ENCODE data around the gene UBE3C.
"Not testable (repeated sequence)": the region's sequence is repeated elsewhere in the genome, so short reads cannot be mapped to it uniquely, and the experiment has no call there.

The UBE3C gene

DNA sequence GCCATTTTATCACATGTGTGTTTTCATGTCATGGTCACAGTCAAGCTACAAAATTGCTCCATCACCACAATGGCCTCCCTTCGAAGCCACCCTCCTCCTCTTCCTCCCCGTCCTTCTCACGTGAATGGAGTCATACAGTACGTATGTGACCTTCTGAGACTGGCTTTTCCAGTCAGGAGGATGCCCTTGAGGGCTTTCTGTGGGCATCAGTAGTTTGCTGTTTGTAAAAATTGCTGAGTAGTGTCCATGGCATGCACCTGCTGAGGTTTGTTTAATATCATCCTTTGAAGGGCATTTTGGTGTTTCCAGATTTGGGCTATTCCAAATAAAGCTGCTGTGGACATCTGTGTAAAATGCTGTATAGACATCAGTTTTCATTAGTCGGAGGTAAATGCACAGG lies 5.9 kb upstream of the UBE3C start:
- no peak for DNase-seq

DNA sequence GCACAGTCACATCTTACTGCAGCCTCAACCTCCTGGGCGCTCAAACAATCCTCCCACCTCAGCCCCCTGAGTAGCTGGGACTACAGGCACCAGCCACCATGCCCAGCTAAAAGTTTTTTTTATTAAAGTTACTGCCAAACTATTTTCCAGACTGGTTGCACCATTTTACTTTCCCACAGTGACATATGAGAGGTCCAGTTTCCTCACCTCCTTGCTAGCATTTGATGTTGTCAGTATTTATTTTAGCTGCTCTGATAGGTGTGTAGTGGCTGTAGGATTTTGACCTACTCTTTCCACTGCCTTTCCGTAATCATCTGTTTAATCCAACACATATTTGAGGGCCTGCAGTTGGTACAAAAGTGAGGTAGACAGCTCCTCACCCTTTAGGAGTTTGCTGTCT lies 5.4 kb upstream of the UBE3C start:
- no peak for DNase-seq

DNA sequence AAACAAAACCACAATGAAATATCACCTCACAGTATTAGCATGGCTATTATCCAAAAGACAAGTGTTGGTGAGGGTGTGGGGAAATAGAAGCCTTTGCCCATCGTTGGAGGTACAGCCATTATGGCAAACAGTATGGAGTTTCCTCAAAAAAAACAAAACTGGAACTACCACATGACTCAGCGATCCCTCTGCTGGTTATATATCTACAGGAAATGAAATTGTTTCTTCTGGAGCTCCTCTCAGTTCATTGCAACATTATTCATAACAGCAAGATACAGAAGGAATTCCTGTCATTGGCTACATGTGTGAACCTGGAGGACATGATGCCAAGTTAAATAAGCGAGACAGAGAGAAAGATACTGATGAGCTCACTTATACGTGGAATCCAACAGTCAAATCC lies 2.4 kb upstream of the UBE3C start:
- DNase-seq, result peak in 1 of 2 donors; percentile 75

GRCh38 chr7:157138101-157138423 lies 664 bp upstream of the UBE3C start:
- no peak for DNase-seq

GRCh38 chr7:157139111-157139809 lies 534 bp downstream of the UBE3C start:
- DNase-seq, result peak in 1 of 2 donors; percentile 62

DNA sequence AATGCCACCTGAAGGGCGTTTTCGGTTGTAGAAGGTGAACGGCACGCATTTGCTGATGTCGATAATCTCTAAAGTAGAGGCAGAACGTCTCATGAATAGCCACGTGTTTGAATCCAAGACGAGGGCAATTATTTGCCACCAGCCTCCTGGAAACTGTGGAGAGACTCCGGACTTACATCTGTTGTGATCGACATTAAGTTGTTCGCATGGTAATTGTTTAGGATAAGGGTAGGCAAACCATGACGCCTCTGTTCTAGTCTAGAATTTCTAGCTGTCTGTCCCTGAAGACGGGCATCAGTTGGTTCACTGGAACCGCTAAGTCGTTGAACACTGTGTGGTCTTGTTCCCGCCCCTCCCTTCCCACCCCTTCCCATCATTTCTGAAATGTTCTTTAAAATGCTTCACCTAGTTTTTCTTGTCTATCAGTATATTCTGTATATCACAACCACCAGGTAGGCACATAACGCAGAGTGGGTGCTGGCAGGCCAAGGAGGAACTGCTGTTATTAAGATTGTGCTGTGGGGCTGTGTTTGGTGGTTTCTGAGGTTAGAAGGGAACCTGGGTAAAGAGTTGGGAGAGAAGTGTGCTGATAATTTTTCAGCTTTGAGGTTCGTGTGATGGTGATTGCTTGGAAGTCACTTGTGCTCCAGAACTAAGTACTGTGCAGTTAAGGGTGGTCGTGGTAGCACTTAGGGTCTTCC lies 1.2 kb downstream of the UBE3C start:
- no peak for DNase-seq

DNA sequence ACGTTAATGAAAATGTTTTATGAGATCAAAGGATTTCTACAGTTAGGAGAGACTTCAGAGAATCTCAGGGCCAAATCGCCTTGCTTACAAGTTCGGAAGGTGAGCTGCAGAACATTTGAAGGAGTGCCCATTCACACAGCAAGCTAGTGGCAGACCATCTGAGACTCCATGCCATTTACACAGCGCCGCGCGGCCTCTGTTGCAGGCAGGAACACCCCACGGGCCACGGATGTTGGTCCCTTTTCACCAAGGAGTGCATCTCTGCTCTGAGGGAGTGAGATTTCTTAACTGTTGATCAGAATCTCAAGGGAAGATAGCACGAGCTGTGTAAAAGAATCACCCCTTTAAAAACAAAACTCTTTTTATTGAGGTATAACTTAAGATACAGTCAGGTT lies 1.8 kb downstream of the UBE3C start:
- DNase-seq, result no peak

DNA sequence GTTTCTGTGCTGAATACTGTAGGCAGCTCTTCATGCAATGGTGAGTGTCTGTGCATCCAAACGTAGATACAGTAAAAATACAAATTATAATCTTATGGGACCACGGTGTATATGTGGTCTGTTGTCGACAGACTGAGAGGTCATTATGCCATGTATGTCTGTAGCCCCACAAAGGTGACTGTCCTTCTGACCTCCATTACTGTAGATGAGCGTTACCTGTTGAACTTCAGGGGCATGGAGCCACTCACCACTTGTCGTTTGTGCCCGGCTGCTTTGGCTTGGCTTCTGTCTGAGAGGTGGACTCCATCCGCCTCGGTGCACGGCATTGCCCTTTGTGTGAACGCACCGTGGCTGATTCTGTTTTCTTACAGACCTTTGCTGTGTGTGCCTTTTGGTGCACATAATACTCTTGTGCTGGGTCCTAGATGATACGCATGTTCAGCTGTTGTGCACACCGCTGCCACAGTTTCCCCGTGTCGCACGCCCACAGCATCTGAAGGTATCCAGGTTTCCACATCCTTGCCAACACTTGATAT lies 2.9 kb downstream of the UBE3C start:
- no peak for DNase-seq

GRCh38 chr7:157143788-157144187 lies 5.1 kb downstream of the UBE3C start:
- DNase-seq, result no peak

DNA sequence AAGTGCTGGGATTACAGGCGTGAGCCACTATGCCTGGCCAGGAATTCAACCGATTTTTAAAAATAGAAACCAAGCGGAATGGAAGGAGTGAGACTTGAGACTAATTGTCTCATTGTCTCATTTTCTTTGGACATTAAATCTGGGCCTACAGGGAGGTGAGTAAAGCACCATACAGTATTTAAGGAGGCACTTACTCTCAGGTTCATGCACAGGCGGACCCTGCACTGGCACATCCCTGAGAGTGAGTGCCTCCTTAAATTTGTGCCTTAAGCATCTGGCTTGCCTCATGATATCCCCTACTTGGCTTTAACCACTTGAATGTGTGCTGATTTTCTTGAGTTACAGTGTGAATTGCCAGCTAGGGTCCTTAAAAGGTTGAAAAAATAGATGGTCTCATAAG lies 10.6 kb downstream of the UBE3C start:
- no peak for DNase-seq

DNA sequence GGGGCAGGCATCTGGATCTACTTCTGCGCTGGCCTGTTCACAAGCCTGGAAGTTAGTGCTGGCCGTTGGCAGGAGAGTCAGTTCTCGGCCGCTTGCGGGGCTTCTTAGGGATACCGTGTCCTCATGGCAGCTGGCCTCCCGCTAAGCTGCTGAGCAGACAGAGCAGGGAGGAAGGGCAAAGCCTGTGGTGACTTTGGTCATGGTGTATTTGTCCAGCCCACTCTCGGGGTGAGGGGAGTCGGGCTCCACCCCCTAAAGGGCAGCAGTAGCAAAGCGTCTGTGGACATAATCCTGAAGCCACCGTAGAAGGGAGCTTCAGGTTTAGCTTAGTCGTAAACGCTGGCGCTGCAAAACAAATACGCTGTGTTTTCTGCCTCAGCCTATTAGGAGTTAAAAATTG lies 12.2 kb downstream of the UBE3C start:
- DNase-seq, result no peak

GRCh38 chr7:157151626-157152339 lies 13.1 kb downstream of the UBE3C start:
- no peak for DNase-seq

DNA sequence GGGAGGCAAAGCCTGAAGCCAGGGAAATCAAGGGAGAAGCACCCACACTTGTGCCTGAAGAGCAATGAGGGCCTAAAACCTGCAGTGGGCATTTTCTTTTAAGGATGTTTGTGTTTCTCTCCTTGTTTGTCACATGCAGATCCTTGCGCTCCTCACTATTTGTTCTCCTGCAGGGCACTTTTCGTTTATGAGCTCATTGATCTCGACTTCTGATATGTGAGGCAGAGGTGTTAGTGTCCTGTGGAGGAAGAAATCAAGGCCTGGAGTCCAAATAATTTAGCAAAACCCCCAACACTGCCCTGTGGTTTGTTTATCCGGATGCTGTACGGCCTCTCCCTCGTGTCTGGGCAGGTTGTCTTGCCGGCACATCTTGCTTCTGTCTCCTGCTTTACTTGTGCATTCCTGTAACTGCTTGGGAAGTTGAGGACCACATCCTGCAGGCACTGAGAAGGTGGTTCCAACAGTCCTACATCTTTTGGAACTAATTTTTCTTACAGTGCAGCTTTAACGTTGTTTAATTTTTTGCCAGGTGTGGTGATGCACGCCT lies 13.7 kb downstream of the UBE3C start:
- DNase-seq, result no peak

GRCh38 chr7:157153260-157153659 lies 14.5 kb downstream of the UBE3C start:
- no peak for DNase-seq

DNA sequence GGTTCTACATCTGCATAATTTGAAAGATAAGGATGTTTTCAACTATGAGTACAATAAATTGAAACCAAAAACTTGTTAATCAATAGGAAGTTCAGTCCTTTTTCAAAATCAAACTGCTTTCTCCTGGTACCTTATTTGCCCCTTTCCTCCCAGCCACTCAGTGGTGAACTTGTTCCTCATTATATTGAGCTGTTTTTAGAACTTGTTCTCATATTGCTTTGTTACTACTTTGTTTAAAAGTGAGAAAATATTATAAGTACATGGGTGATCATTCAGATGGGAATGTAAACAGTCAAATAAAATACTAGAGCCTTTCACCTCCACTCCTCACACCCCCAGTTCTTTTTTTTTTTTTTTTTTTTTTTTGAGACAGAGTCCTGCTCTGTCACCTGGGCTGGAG lies 17.2 kb downstream of the UBE3C start:
- DNase-seq, result no peak

- DNase-seq, result no peak
Measured at GRCh38 chr7:157158400-157158799, 19.7 kb downstream of the UBE3C start.

- not testable (repeated sequence) for DNase-seq
Measured at GRCh38 chr7:157159537-157159936, 20.8 kb downstream of the UBE3C start.

GRCh38 chr7:157160433-157160832 lies 21.7 kb downstream of the UBE3C start:
- no peak for DNase-seq

DNA sequence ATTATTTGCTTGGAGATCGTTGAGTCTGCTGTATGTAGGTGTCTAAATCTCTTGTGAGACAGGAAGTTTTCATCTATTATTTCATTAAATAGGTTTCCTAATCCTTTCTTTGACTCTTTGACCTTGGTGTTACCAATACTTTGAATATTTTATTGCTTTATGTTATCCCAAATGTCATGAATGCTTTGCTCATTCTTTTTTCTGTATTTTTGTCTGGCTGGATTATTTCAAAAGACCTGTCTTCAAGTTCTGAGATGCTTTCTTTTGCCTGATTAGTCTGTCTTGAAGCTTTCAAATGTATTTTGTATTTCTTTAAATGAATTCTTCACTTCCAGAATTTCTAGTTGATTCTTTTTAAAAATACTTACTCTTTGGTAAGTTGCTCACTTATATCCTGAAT lies 27.3 kb downstream of the UBE3C start:
- DNase-seq, result no peak

- no peak for DNase-seq
Measured at GRCh38 chr7:157168571-157168970, 29.8 kb downstream of the UBE3C start.

DNA sequence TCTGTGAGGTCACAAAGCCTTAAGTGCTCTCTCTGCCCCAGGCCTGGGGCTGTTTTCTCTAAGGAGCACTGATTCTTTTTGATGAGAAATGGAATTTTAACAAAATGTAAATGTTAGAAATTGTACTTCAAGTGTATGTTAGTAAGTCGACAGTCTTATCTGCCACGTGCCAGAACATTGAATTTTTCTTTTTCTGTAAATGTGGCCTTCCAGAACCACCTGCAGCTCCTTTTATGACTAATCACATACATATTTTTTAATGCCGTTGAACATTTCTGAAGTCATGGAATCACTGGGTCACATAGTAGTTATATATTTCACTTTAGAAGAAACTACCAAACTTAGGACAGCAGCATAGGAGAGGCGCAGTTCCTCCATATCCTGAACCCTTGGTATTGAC lies 38.0 kb downstream of the UBE3C start:
- DNase-seq, result no peak

DNA sequence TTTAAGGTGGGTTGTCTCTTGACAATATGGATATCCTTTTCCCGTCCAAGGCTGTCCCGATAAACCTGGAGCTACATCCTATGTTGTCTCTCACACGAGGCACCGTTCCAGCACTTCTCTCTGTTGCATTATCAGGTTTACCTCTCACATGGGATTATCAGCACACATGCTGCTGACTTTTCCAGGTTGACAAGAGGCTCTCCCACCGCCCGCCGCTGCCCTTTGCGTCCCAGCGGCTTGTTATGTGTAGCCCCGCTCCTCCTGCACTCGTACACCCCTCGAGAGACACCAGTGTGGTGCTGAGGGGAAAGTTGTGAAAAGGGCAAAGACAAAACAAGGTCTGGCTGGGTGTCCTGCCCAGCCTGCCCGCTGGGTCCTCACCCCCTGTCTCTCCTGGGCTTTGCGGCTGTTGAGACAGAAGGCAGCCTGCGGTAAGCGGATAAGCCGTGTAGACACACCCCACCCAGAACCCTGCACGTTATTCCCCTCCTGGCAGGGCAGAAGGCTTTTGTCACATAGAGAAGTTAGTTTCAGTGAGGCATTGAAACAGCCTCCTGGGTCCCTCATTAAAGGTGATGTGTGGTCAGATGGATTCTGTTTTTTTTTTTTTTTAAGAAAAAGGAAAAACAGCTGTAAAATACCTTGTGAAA lies 38.7 kb downstream of the UBE3C start:
- no peak for DNase-seq

DNA sequence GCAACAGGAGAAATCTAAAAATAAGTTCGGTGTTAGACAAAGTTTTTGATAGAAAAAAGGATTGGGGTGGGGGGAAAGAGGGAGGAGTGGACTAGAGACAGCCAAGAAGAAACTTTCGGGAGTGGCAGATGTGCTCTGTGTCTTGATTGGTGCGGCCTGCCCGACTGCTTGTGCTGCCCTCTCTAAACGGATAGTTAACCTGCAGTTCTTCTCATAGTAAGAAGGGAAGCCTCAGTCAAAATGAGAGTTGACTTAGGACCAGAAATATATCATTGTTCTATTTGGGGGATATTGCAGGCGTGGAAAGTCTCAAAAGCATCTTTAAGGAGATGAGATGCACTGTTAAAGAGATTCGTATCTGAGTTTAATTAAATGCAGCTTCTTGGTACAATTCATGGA lies 39.3 kb downstream of the UBE3C start:
- DNase-seq, result no peak
